ENCODE measurements around the gene ADRA2C.
A peak's percentile ranks its signal among the peaks of the same experiment; 100 is the strongest.

Gene ADRA2C

DNA sequence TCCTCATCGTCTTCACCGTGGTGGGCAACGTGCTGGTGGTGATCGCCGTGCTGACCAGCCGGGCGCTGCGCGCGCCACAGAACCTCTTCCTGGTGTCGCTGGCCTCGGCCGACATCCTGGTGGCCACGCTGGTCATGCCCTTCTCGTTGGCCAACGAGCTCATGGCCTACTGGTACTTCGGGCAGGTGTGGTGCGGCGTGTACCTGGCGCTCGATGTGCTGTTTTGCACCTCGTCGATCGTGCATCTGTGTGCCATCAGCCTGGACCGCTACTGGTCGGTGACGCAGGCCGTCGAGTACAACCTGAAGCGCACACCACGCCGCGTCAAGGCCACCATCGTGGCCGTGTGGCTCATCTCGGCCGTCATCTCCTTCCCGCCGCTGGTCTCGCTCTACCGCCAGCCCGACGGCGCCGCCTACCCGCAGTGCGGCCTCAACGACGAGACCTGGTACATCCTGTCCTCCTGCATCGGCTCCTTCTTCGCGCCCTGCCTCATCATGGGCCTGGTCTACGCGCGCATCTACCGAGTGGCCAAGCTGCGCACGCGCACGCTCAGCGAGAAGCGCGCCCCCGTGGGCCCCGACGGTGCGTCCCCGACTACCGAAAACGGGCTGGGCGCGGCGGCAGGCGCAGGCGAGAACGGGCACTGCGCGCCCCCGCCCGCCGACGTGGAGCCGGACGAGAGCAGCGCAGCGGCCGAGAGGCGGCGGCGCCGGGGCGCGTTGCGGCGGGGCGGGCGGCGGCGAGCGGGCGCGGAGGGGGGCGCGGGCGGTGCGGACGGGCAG lies 792 bp downstream of the ADRA2C start:
- TF ChIP-seq Cebpa-rat (IDR thresholded peaks at IDR 0.05) = no peak
- Histone ChIP-seq H3K4me3 (peak overlapping the region; percentile 74), H3K9ac (0 out of 2 replicates have a peak overlapping the region, but pooled peaks have one; percentile 65), H3K27ac (peak overlapping the region; percentile 35; the same call in 1 of the 2 replicates), H3K9me3 (no peaks in the 10 kb centered on the region), H4K20me1 (peaks cover 42% of the 10 kb centered on the region), H3K36me3 (no peaks in the 10 kb centered on the region), H3K4me2 (peak overlapping the region; percentile 91), H3K27me3 (peaks cover 18% of the 10 kb centered on the region), H3K4me1 (peaks cover 84% of the 10 kb centered on the region)

DNA sequence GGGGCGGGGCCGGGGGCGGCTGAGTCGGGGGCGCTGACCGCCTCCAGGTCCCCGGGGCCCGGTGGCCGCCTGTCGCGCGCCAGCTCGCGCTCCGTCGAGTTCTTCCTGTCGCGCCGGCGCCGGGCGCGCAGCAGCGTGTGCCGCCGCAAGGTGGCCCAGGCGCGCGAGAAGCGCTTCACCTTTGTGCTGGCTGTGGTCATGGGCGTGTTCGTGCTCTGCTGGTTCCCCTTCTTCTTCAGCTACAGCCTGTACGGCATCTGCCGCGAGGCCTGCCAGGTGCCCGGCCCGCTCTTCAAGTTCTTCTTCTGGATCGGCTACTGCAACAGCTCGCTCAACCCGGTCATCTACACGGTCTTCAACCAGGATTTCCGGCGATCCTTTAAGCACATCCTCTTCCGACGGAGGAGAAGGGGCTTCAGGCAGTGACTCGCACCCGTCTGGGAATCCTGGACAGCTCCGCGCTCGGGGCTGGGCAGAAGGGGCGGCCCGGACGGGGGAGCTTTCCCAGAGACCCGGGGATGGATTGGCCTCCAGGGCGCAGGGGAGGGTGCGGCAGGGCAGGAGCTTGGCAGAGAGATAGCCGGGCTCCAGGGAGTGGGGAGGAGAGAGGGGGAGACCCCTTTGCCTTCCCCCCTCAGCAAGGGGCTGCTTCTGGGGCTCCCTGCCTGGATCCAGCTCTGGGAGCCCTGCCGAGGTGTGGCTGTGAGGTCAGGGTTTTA lies 1.5 kb downstream of the ADRA2C start:
- H3K27me3 ChIP-seq = peaks cover 18% of the 10 kb centered on the region
- TF ChIP-seq Cebpa-rat (IDR thresholded peaks at IDR 0.05) = no peak
- H3K9me3 ChIP-seq = no peaks in the 10 kb centered on the region
- peak overlapping the region; percentile 64 for H3K27ac ChIP-seq
- peaks cover 42% of the 10 kb centered on the region for H4K20me1 ChIP-seq
- 0 out of 2 replicates have a peak overlapping the region, but pooled peaks have one; percentile 19 for H3K9ac ChIP-seq
- peak overlapping the region; percentile 96 for H3K4me2 ChIP-seq
- H3K4me3 ChIP-seq = peak overlapping the region; percentile 49; the same call in 1 of the 2 replicates
- H3K36me3 ChIP-seq = no peaks in the 10 kb centered on the region
- H3K4me1 ChIP-seq = peaks cover 90% of the 10 kb centered on the region

DNA sequence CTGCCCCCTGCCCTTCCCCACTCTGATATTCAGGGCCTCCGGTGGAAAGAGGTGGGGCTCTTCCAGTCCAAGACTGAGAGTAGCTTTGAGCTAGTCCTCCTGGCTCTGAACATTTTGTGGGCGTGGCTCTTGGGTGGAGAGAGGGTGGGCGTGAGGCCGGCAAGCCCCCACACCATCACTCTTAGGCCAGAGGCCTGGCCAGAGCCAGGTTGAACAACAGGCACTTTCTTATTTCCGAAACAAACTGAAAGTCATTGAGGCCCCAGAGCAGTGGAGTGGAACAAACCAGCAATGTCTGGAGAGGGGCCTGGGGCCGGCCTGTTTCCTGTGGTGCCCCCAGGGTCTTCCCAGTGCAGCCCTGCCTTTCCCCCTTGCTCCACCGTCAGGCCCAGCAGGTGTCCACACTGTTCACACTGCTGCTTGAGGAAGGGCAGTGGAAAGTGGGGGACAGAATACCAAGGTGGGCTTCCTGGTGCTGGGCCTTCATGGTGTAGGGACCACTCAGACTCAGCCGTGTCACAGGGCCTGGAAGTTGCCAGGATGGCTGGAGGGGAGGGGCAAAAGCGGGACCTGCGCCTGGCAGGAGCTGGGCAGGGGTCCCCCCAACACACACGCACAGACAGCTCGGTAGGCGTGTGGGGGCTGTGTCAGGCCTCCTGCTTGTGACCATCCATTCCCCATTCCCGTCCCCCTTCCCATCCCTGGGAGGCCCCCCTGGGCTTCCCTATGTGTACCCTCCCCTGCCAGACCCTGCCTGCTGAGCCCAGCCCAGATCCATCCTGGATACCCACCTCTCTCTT lies 2.9 kb downstream of the ADRA2C start:
- H3K4me2 ChIP-seq = peak overlapping the region; percentile 96
- H4K20me1 ChIP-seq = peaks cover 42% of the 10 kb centered on the region
- peaks cover 18% of the 10 kb centered on the region for H3K27me3 ChIP-seq
- peak overlapping the region; percentile 53 for H3K27ac ChIP-seq
- H3K36me3 ChIP-seq = no peaks in the 10 kb centered on the region
- H3K4me1 ChIP-seq = peaks cover 86% of the 10 kb centered on the region
- TF ChIP-seq Cebpa-rat (IDR thresholded peaks at IDR 0.05) = no peak
- no peaks in the 10 kb centered on the region for H3K9me3 ChIP-seq
- H3K4me3 ChIP-seq = peak overlapping the region; percentile 49; the same call in 1 of the 2 replicates
- H3K9ac ChIP-seq = no peak overlapping the region; the same call in 1 of the 2 replicates

DNA sequence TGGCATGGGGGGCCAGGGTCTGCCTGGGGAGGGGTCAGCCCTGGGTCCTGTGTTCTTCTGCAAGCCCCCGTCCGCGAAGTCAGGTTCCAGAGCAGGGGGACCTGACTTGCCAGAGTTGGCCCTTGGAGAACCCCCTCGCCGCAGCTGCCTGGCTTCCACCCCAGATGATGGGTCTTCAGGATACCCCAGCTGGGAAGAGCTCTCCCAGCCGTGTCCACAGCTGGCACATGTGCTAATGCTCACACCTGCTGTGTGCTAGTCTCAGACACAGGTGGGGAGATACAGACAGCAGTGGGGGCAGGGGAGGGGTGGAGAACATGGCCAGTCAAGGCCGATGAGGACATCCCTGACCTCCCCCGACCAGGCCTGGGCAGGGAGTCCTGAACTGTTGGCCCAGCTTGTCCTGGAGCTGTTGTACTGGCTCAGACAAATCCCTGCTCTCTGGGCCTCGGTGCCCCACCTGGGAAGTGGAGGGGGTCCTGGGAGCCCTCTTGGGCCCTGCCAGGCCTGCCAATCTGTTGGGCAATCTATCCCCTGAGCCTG lies 3.5 kb downstream of the ADRA2C start:
- Histone ChIP-seq H3K27ac (peak overlapping the region; percentile 53; the same call in 1 of the 2 replicates), H3K27me3 (peaks cover 17% of the 10 kb centered on the region), H3K36me3 (no peaks in the 10 kb centered on the region), H3K4me3 (0 out of 2 replicates have a peak overlapping the region, but pooled peaks have one; percentile 49), H3K4me2 (peak overlapping the region; percentile 96), H3K9me3 (no peaks in the 10 kb centered on the region), H4K20me1 (peaks cover 42% of the 10 kb centered on the region), H3K4me1 (peaks cover 79% of the 10 kb centered on the region), H3K9ac (no peak overlapping the region)
- no peak for TF ChIP-seq Cebpa-rat (IDR thresholded peaks at IDR 0.05)

DNA sequence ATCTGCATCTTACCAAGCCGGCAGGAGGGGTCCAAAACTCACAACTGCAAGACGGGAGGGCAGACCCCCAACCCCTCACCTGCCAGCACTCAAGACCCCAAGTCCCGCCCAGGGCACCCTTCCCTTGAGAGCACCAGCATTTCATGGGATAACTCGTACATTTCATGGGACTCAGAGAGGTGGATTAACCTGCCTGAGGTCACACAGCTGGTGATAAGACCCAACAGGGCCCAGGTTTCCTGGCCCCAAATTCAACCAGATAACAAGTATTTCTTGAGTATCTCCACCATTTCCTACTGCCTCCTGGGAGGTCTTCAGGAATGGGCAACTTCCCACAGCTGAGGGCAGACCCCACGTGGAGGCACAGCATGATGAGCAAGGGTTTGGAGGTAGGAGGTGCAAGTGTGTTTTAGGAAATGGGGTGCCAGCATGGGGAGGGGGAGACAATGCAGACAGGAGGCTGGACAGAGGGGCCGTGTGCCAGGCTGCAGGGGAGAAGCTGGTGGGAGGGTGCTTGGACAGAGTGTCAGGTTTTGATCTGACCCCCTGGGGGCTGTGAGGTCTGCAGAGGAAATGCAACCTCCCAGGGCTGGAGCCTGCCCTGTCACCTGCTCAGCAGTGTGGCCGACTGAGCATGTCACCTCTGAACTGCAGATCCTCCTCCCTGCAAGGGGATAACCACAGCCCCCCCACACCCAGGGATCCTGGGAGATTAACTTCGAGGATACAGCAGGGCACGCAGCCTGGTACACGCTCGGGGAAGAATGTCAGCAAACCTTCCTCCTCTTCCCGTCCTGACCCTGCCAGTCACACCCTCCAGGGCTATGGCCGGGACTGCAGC lies 4.4 kb downstream of the ADRA2C start:
- no peak overlapping the region for H3K9ac ChIP-seq
- H4K20me1 ChIP-seq = peaks cover 42% of the 10 kb centered on the region
- peak overlapping the region; percentile 96 for H3K4me2 ChIP-seq
- peaks cover 9% of the 10 kb centered on the region for H3K27me3 ChIP-seq
- peaks cover 72% of the 10 kb centered on the region for H3K4me1 ChIP-seq
- no peaks in the 10 kb centered on the region for H3K9me3 ChIP-seq
- H3K27ac ChIP-seq = peak overlapping the region; percentile 30; the same call in 1 of the 2 replicates
- TF ChIP-seq Cebpa-rat (IDR thresholded peaks at IDR 0.05) = no peak
- no peaks in the 10 kb centered on the region for H3K36me3 ChIP-seq
- 0 out of 2 replicates have a peak overlapping the region, but pooled peaks have one; percentile 18 for H3K4me3 ChIP-seq

DNA sequence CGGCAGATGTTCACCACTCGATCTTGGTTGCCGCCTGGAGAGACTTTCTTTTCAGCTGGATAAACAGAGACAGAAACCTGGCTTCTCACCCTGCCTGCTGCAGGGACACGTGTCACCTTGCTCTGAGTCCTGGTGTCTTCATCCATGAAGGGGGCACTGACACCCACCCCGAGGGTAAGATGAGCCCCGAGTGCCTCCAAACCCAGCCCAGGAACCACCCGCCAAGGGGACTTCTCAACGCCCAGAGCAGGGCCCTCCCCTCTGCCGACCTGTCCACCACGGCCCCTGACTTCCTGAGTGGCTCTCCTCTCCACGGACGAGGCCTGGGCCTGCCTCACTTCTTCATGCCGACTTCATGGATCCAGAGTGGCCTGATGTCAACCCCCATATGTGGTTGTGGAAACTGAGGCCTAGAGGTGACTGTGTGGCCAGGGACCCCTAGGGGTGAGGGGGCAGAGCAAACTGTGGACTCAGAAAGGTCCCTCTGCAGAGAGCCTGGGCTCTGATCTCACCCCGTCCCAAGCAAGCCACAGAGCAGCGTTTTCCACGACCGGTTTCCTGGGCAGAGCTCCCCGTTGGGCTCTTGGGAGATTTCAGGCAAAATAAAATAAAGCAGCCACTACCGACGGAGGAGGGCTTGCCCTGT lies 5.1 kb downstream of the ADRA2C start:
- peaks cover 9% of the 10 kb centered on the region for H3K27me3 ChIP-seq
- peak overlapping the region; percentile 96 for H3K4me2 ChIP-seq
- H3K4me3 ChIP-seq = no peak overlapping the region

DNA sequence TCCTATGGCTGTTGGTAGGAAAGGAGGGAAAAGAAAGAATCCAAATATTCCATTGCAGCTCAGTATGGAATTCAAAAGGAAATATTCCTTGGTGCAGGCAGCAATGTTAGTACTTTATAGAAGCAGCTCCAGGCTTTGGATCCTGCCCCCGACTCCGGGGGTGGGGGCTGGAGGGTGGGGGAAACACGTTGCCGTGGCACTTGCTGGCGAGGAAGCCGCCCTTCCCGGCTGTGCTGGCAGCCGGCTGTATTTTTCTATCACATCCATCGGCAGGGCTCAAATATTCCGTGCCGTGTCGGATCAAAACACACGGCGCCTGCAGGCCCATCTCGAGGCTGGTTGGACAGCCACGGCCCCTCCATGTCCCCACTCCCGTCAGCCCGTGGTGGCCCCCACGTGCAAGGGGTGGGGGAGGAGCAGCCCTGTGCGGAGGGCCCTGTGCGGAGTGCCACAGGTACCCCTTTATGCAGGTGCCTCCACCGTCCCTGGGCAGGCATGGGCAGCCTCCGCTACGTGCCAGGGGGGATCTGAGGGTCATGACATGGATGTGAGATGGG lies 5.8 kb downstream of the ADRA2C start:
- Histone ChIP-seq H3K27ac (no peak overlapping the region), H3K36me3 (no peaks in the 10 kb centered on the region), H3K9ac (no peak overlapping the region), H4K20me1 (peaks cover 38% of the 10 kb centered on the region), H3K4me1 (peaks cover 65% of the 10 kb centered on the region), H3K27me3 (0 out of 2 replicates have a peak, but pooled peaks cover 1% of the 10 kb centered on the region), H3K4me2 (peak overlapping the region; percentile 96), H3K9me3 (no peaks in the 10 kb centered on the region), H3K4me3 (no peak overlapping the region)
- no peak for TF ChIP-seq Cebpa-rat (IDR thresholded peaks at IDR 0.05)

More for the DNA sequence above, 5.1 kb downstream of the ADRA2C start:
- Histone ChIP-seq H4K20me1 (peaks cover 42% of the 10 kb centered on the region), H3K9ac (no peak overlapping the region), H3K4me1 (peaks cover 72% of the 10 kb centered on the region), H3K9me3 (no peaks in the 10 kb centered on the region), H3K27ac (peak overlapping the region; percentile 30; the same call in 1 of the 2 replicates), H3K36me3 (no peaks in the 10 kb centered on the region)
- no peak for TF ChIP-seq Cebpa-rat (IDR thresholded peaks at IDR 0.05)

DNA sequence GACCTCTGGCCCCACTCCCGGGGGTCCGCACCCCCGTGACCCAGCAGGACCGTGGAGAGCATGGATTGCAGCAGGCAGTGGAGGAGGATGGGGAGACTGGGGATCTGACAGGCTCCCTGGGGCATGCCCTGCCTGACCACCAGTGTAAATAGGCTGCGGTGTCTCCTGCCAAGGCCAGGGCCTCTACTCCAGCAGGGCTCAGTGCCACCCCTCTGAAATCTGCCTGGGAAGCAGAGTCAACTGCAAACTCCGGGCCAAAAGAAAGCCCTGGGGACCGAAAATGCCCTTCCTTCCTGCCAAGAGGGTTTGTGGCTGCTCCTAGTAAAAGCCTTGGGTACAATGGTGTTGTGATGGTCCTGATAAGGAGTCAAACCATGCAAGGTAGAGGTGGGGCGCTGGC lies 6.4 kb downstream of the ADRA2C start:
- Histone ChIP-seq H3K27me3 (no peaks in the 10 kb centered on the region), H3K4me1 (peaks cover 60% of the 10 kb centered on the region), H3K9ac (0 out of 2 replicates have a peak overlapping the region, but pooled peaks have one; percentile 34), H3K4me3 (no peak overlapping the region), H3K36me3 (no peaks in the 10 kb centered on the region), H3K4me2 (peak overlapping the region; percentile 96), H3K9me3 (no peaks in the 10 kb centered on the region), H4K20me1 (peaks cover 36% of the 10 kb centered on the region), H3K27ac (0 out of 2 replicates have a peak overlapping the region, but pooled peaks have one; percentile 26)
- TF ChIP-seq Cebpa-rat (IDR thresholded peaks at IDR 0.05) = no peak
